ENCODE data around the gene DOK5.

Gene DOK5

DNA sequence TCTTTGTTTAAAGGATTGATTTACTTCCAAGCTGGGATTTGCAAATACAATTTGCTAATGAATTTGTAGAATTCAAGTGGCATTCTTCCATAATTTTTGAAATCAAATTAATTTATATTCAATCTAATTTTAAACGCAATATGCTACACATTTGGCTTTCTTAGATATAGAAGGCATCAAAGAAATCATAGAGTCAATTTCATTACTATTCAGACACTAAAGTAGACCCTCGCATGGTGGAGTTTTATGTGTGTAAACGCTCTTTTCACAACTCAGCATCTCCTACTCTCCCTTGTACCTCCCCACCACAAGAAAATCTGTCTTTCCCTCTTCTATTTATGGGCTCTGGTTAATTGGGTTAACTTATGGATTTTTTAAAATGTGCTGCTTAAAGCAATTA, 144.3 kb downstream of the DOK5 start:
- FAIRE-seq: no peak

DNA sequence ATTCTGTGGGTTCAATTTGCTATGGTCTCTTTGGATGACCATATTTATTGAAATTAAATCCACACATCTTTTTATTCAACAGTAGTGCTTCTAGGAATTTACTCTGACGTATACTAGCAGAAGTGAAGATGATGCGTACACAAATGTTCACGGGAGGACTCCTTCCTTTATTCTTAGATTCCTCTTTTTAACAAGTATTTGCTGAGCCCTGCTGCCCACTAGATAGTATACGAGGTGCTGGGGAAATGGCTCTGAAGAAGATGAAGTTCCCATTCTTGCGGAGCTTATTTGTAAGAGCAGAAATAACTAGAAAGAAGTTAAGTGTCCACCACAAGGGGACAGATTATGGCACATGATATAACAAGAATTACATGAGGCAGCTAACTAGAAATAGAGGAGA, 145.2 kb downstream of the DOK5 start:
- FAIRE-seq: no peak

DNA sequence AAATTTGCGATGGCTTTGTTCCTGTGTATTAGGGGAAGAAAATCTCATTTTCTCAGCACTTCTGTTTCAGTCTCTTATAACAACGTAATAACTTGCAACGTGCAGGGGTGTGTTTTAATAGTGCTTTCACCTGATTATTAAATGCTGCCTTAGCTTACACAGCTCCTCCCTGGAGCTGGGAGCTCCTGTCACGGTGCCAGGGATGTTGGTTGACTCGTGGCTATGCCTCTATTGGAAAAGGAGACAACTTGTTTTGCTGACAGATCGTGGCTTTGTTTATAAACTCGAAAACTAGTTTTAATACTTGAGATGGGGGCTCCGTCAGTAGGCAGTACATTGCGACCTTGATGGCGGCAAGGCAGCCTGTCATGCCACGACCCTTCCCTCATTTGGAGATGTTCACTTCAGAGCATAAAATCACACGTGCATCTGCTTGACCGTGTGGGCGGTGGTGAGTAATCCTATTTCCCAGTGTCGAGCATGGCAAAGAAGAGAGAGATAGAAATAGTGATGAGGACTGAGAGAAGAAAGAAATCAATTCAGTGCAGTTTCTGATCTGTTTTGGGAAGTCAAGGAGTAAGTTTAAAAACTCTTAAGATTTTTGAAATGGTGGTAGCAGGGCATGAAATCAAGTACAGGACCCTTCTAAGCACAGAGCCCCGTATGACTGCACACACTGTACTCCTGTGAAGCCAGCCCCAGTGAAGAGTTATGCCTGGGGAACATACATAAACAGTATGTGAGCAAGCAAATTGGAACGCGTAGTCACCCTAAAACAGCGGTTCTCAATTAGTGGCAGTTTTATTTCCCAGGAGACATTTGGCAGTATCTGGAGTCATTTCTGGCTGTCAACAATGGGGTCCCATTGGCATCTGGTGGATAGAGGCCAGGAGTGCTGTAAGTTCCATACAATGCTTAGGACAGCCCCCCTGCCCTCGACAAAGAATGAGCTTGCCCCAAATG, 147.2 kb downstream of the DOK5 start:
- no peak for FAIRE-seq

DNA sequence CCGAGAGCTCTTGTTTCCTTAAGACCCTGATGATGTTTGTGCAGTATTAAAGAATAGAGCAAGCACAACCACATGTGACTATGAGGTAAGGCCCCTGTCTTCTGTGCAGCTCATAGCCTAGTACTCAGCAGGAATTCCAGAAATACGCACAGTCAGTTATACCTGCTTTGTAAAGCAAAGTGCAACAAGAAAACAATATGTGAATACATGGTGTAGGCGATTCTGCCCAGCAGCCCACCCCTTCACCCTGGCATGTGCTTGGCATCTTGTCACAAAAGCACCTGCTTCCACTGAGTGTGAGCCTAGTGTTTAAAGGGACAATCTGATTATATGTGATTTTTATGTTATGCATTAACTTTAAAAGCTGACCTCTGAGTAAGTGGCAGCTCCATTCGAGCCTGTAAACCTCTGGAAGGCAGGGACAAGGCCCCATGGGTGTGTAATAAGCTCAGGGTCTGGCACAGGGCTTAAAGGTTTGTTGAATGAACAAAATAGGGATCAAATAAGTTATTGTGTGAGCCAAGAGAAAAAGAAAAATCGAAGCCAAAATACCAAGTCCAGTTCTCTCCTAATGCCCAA, 148.7 kb downstream of the DOK5 start:
- no peak for FAIRE-seq

DNA sequence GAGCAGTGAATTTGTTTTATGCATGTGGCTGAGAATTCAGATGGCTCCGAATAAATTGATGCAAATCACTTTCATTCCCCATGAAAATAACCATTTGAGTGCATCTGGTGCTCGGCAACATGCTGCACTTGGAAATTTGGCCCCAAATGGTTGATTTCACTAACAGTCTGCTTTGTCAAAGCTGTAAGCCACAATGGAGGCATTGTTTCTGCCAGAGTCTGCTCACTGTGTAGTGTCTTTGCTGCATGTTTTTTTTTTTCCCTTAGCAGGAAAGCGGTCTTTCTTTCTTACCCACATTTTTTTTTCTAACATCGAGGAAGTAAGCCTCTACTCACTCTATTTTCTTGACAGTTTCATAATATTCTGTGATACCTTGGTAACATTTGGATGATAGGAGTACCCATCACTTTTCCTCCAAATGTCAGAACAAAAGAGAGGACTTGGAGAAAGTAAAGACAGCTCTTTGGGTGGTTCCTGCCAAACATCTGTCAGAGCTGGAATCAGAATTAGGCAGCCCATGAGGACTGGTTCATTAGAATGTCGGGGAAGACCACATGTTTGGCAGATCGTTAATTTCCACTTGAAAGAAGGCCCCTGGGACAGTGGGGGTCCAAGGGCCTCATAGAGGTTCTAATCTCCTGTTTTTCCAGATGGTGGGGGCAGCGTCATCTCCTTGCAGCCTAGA, 149.5 kb downstream of the DOK5 start:
- FAIRE-seq: no peak

DNA sequence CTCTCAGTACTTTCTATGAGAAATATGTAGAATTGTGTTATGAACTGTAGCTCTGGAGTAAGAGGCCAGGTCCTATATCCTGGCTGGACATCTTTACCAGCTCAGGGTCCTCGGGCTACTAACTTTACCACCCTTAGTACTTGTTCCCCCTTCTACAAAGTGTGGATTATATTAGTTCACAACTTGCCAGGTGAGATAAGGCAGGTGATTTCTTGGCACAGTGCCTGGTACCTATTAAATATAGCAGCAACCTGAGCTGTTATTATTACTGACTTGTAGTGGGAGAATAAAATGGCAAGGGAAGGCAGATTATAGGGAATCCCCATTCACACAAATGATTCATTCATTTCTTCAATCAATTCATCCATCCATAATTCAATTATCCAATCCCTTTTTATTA, 150.1 kb downstream of the DOK5 start:
- no peak for FAIRE-seq

DNA sequence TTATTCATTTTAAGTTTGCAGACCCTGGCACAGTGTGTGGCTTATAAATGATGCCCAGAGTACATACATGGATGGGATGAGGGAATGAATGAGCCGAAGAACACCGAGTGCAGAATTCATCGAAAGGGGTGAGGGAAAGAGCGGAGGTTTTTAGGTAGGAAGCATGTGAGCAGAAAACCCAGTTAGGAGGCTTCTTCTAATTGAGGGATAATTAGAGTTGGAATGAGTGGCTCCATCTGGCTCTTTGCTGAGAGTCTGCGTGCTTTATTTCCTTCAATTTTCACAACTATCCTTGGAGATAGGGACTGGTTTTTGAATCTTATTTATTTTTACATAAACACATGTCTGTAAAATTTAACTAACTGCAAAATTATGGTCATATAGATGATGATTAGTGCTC, 150.7 kb downstream of the DOK5 start:
- FAIRE-seq: no peak

DNA sequence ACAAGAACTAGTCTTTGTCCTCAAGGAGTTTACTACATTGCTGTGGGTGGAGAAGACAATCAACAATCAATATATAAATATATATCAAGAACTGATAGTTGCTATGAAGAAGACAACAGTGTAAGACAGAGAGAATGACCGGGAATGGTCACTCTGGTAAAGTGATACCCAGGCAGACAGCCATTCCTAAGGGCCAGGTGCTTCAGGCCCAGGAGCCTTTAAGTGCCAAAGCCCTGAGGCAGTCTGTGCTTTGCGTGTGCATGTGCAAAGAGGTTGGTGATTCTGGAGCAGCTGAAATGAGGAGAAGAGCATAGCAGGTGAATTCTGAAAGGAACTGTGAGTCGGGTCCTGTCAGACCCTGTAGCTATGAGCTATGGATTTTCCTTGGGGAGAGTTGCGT, 154.2 kb downstream of the DOK5 start:
- no peak for FAIRE-seq

DNA sequence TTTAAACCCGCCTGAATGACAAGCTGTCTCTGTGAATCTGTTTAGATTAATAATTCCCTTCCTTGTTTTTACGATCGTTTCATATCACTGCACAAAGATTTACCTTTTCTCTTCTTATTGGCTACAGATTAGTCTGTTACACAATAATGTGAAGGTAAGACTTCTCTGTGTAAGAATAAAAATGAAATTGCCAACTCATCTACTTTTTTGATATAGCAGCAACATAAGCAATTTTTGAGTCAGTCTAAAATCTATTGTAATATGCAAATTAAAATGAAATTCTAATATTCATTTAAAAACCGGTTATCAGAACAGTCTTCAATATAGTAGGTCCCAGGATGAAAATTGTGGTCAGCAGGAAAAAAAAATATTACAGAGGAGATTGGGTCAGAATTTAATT, 155.2 kb downstream of the DOK5 start:
- no peak for FAIRE-seq

DNA sequence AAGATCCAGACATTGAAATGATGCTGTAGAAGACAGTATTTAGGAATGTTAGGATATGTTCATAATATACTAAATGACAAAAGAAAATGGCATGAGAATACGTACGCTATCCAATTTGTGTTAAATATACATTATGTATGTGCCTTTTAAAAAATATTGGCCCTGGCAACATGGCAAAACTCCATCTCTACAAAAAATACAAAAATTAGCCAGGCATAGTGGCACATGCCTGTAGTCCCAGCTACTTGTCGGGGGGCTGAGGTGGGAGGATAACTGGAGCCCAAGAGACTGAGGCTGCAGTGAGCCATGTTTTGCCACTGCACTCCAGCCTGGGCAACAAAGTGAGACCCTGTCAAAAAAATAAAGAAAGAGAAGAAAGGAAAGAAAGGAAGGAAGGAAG, 155.7 kb downstream of the DOK5 start:
- FAIRE-seq: no peak

DNA sequence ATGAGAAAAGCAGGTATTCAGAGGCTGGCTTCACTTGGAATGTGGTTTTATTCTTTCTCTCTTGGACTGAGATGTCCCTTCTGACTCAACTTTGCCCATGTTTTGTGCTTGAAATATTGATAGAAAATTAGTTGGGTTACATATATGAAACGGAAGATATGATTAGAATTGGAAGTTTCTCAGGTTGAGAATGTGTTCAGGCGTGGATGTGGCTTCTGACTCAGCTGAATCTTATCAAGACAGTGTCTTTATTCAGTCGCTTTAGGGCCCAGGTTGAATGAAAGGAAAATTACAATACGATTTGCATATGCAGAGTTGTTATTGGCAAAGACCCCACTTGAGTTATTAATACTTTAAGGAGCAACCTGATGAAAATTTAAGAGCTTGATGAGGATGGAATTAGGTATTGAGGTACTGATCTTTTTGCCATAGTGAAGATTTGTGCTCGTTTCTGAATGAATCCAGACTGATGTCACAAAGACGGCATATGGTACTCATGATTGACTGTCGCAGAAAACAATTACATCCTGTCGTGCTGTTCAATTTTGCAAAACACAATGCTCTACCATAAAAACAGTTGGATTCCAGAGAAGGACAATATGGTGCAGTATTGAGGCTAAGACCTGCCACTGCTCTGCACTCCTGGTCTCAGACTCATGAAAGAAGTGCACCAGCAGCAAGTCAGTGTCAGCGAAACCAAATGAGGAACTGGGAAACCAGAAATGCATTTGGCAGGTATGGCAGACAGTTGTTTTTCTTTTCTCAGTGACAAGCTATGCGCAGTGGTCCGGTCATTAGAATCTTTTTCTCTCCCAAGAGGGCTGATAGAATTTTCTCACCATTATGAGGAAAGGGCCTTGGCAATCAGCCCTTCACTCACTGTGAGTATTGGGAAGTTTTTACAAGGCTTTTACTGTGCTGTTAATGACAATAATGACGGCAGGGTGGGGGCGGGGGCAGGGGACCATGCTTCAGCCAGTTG, 158.3 kb downstream of the DOK5 start:
- FAIRE-seq: no peak

DNA sequence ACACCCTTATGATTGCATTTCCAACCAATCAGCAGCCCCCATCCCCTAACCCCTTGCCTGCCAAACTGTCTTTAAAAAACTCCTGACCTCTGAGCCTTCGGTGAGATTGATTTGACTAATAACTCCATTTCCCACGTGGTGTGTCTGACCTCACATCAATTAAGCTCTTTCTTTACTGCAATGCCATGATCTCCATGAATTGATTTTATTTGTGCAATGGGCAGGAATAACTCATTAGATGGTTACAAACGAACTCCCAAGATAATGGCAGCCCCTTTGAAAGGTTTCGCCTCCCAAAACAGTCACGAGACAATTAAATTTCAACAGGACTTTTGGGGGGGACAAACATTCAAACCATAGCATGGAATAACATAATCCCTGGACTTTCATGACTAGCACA, 161.2 kb downstream of the DOK5 start:
- no peak for FAIRE-seq

DNA sequence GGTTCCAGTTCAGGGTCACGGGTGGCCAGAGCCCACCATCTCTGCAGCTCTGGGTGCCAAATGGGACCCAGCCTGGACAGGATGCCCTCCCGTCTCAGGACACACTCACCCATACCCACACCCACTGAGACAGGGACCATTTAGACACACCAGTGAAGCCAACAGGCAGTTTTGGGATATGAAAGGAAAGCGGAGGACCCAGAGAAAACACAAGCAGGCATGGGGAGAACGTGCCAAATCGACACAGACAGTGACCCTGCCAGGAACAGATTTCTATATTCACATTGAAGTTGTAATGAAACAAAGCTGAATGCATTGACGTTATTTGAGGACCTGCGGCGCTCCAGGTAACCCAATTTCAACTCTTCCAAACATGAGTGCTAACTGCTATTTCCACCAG, 164.5 kb downstream of the DOK5 start:
- no peak for FAIRE-seq

DNA sequence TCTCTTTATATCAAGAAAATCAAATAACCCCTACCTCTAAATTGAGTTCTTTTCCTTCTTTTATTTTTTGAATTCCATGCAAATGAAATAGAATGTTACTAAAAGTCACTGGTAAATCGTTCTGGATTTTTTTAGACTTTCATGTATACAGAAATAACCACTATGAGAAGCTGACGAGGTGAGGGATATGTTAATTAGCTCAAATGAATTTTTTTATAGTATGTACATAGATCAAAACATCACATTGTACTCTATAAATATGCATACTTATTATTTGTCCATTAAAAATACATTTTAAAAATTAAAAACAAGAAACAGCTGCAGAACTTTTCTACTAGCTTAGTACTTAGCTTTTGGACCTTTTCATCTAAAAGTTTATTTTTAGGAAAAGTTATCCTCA, 165.4 kb downstream of the DOK5 start:
- no peak for FAIRE-seq

DNA sequence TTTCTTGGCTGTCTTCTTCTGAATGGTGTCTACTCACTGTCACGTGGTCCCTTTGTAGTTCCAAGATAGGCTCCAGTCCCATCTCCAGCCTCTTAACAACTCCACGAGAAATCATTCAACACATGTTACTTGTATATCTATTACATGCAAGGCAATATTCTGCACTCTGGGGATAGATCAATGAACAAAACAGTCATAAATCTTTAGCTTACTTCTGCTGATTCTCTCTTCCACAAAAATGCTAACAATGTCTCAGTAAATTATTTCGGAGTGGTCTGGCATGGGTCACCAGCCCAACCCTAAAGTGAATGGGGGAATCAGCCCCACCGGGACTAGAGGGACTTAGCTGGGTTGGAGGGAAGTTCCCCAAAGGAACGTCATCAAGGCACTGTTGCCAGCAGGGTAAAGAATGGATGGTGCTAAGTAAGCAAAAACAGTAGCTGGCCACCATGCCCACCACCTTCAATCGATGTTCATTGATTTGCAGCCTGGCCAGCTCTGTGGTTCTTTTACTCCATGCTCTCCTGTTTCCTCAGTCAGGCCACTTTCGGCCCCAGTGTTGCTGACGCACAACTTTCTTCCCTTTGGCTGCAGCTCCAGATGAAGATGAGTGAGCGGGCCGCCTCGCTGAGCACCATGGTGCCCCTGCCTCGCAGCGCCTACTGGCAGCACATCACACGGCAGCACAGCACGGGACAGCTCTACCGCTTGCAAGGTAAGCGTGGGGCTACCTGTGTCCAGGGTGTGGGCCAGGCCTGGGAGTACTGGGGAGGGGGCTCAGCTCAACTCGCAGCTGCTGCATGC, 167.7 kb downstream of the DOK5 start:
- no peak for FAIRE-seq

DNA sequence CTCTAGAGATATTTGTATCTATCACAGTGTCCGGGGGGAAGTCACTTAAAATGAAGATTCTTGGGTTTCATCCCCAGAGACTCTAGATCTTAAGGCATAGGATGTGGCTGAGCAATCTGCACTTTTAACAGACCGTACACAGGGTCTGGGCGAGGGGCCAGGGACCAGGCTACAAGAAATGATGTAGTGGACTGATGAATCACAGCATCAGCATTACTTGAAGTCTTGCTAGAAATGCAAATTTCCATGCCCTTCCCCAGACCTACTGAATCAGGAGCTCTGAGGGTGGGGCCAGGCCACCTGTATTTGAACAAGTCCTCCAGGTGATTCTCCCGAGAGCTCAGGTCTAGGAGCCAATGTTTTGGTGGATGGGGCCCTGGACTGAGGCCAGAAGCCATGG, 168.4 kb downstream of the DOK5 start:
- no peak for FAIRE-seq

DNA sequence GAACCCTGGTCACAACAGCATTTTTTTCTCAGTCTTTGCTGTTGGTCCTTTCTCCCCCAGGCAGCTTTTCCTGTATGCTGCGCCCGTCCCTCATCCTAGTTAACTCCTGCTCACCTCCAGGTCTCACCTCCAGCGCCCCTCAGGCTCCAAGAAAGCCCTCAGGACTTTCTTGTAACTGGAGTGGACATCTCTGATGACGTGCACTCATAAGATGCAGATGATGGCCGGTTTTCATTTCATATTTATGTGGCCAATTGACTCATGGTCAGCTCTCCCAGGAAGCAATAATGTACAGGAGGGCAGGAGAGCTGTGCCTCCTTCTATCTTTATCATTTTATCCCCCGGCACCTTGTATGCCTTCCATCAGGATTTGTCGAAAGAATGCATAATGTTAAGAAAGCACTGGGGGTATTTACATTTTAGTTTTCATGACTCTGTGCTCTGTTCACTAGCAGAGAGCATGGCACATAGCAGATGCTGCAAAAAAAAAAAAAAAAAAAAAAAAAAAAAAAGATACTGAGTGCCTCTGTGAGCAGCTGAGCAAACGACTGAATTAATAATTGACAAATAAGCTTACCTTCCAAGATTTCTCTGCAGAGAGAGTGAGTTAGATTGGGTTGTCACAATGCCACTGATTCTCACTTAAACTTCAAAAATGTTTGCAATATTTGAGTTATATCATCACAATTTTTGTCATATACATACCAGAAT, 170.2 kb downstream of the DOK5 start:
- FAIRE-seq: no peak

DNA sequence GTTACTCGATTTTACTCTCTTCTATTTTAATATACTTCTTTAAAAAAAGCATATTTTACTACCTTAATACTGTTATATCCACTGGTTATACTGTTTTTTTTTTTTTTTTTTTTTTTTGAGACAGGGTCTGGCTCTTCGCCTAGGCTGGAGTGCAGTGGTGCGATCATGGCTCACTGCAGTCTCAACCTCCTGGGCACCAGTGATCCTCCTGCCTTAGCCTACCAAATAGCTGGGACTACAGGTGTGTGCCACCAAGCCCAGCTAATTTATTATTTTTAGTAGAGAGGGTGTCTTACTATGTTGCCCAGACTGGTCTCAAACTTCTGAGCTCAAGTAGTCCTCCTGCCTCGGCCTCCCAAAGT, 170.7 kb downstream of the DOK5 start:
- no peak for FAIRE-seq

DNA sequence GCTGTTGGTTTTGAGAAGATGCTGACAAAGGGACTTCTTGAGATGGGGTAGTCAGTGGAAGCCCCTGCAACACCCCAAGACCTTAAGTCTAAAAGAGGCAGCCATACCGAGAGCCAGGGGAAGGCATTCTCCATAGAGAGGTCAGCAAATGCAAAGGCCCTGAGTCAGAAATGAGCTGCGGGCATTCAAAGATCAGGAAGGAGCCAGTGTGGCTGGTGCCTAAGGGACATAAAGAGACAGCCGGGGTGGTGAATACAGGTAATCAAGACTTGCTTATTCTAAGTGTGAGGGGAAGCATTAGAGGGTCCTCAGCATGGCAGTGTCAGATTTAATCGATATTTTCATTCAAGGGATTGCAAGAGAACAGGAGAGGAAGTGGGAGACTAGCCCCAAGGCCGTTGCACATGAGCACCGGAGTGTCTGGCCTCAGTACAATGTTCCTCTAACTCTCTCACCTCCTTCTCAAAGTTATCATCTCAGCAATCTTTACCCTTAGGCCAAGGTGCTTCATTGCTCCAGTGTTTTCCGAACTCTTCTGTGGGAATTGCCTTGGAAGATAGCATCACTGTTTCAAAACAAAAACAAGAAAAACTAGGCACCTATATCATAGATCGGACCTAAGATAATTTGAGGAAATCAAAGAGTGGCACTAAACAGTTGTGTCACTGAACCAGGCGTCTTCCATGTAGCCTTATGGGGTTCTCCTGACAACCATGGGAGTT, 173.2 kb downstream of the DOK5 start:
- no peak for FAIRE-seq

DNA sequence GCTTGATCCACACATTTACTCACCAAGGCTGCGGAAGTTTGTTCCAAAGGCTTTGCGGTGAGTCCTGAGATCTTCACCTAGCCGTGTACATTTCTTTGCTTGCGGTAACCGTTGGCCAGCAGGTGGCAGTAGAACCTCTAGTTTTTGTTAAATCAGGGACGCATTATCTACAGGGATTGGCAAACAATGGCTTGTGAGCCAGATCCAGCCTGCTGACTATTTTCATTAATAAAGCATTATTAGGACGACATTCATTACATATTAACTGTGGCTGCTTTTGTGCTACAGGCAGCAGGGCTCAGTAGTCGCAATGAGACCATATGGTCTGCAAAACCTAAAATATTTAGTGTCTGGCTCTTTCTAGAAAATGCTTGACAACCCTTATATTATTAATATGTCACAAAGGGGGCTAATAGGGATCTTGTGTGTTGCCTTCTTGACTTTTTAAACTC, 174.1 kb downstream of the DOK5 start:
- peak; percentile 47 for FAIRE-seq

All from TTC549 (cell line).